Sigmoid colon (tissue), 7 donors: ENCODE results near the gene CCDC192. TPM values are rescaled to one million over a fixed set of nuclear protein-coding genes. Genes with fewer than 3 reads are reported as not detected.
A peak's percentile ranks its signal among the peaks of the same experiment; 100 is the strongest.

Experiments
- DNase-seq: peaks from one replicate; pipeline ENCODE4 v3.0.0-alpha.2; 2019
- H3K27ac ChIP-seq, 4 donors: fragments of 200-600 bp; sonication (generic); one replicate each; pipeline ENCODE4 v1.5.1; 2016 to 2019; ENCODE audit warnings: mild to moderate bottlenecking in 1 of 4
- H3K27me3 ChIP-seq, 3 donors: fragments of 200-600 bp; sonication (generic); one replicate each; pipeline ENCODE4 v1.5.1; 2019; ENCODE audit warnings: mild to moderate bottlenecking in 1 of 3
- H3K36me3 ChIP-seq, 4 donors: fragments of 200-600 bp; sonication (generic); one replicate each; pipeline ENCODE4 v1.5.1; 2016 to 2019
- H3K4me1 ChIP-seq, 4 donors: fragments of 200-600 bp; sonication (generic); one replicate each; pipeline ENCODE4 v1.5.1; 2017 to 2019
- H3K4me3 ChIP-seq, 4 donors: fragments of 200-600 bp; sonication (generic); one replicate each; pipeline ENCODE4 v1.5.1; 2017 to 2019; ENCODE audit warnings: mild to moderate bottlenecking in 2 of 4, moderate library complexity in 1 of 4
- H3K9me3 ChIP-seq, 4 donors: fragments of 200-600 bp in 3 of 4; sonication (generic) in 3 of 4; one replicate each; pipeline versions ENCODE4 v1.5.1 to v1.6.1; 2013 to 2019
- EP300 ChIP-seq, 4 donors: sonication (generic); formaldehyde crosslinking; IDR thresholded peaks; one replicate each; pipeline ENCODE4 v1.6.1; 2017; ENCODE audit warnings: antibody characterized with exemption in 4 of 4
- POLR2A ChIP-seq, 2 donors: fragments of 450-650 bp; IDR thresholded peaks; one replicate each; pipeline ENCODE4 v1.6.1; 2016; ENCODE audit warnings: antibody characterized with exemption in 2 of 2, mild to moderate bottlenecking in 2 of 2, moderate library complexity in 2 of 2
- POLR2AphosphoS5 ChIP-seq, 4 donors: sonication (generic); formaldehyde crosslinking; IDR thresholded peaks; one replicate each; pipeline ENCODE4 v1.6.1; 2017; ENCODE audit warnings: antibody characterized with exemption in 4 of 4
- WGBS, 2 donors: extraction: QIAGEN DNeasy Blood & Tissue Kit; methylation state at CpG; one replicate each; pipeline ENCODE4 v1.1.7; 2013; 5-methylcytosine and 5-hydroxymethylcytosine counted together
- intact Hi-C: fragments of 100-400 bp; cut with DNase I; formaldehyde crosslinking; loops from one replicate; pipeline ENCODE4 v1.15.1; 2023
- polyA plus RNA-seq, 3 donors: library from polyadenylated mRNA; stranded (reverse); fragments of 200-250 nt; gene quantifications; one replicate each; pipeline ENCODE4 v1.2.3, GENCODE V29; 2013
- total RNA-seq, 4 donors: library from RNA; depleted of rRNA; stranded (reverse); fragments of >200 nt; gene quantifications; one replicate each; pipeline ENCODE4 v1.1.0, GENCODE V29; 2016
- TF ChIP-seq, protein P1 (sequence below), 4 experiments: fragments of 450-650 bp in 3 of 4; fragments of 200-600 bp in 1 of 4; IDR thresholded peaks; one replicate each; pipeline ENCODE4 v1.5.1; 2016 to 2019; ENCODE audit warnings: antibody characterized with exemption in 4 of 4, mild to moderate bottlenecking in 3 of 4, moderate library complexity in 2 of 4
- donor health status: healthy with polysubstance abuse.
- donor health status: Bipolar disorder and iron deficiency.
- donor health status: healthy.

CCDC192 gene
- total and polyA plus RNA-seq, 7 donors: 0.36 to 2.4 TPM; not detected in 5

DNA sequence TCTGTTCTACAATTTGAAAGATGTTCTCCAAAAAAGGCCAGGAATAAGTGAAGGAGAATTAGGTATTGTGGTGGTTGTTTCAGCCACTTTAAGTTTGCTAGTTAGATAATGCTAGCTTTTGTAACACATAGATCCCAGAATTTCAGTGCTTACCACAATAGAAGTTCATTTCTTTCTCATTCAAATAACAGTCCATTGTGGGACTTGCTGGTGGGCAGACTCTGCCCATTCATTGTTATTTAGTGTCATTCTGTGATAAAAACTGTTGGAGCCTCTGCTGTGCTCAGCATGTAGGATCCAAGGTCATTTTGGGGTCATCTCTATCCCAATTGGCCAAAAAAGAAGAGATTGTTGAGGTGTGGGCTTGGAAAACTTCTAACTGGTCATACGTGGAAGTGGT is 106.8 kb downstream of the CCDC192 start:
- no peak for DNase-seq
- intact Hi-C loops: loop anchor here (10.0 kb wide), 1 partner anchor 145 kb away; no protein-coding TSS in a partner anchor
- no peaks in the 10 kb centered on the region for H3K9me3 ChIP-seq
- H3K4me3 ChIP-seq: no peak overlapping the region
- H3K27ac ChIP-seq: no peak overlapping the region
- TF ChIP-seq POLR2AphosphoS5 (IDR thresholded peaks at IDR 0.05): no peak
- no peak for TF ChIP-seq POLR2A (IDR thresholded peaks at IDR 0.05)
- TF ChIP-seq, protein P1, sequence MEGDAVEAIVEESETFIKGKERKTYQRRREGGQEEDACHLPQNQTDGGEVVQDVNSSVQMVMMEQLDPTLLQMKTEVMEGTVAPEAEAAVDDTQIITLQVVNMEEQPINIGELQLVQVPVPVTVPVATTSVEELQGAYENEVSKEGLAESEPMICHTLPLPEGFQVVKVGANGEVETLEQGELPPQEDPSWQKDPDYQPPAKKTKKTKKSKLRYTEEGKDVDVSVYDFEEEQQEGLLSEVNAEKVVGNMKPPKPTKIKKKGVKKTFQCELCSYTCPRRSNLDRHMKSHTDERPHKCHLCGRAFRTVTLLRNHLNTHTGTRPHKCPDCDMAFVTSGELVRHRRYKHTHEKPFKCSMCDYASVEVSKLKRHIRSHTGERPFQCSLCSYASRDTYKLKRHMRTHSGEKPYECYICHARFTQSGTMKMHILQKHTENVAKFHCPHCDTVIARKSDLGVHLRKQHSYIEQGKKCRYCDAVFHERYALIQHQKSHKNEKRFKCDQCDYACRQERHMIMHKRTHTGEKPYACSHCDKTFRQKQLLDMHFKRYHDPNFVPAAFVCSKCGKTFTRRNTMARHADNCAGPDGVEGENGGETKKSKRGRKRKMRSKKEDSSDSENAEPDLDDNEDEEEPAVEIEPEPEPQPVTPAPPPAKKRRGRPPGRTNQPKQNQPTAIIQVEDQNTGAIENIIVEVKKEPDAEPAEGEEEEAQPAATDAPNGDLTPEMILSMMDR (IDR thresholded peaks at IDR 0.05): no peak
- TF ChIP-seq EP300 (IDR thresholded peaks at IDR 0.05): no peak
- no peaks in the 10 kb centered on the region for H3K36me3 ChIP-seq
- H3K27me3 ChIP-seq: no peaks in the 10 kb centered on the region
- WGBS, 2 donors: 80 to 85% methylated on average over 1 of the region's 1 CpG
- H3K4me1 ChIP-seq: peaks cover 0 to 30% (median 20%) of the 10 kb centered on the region in 4 donors

DNA sequence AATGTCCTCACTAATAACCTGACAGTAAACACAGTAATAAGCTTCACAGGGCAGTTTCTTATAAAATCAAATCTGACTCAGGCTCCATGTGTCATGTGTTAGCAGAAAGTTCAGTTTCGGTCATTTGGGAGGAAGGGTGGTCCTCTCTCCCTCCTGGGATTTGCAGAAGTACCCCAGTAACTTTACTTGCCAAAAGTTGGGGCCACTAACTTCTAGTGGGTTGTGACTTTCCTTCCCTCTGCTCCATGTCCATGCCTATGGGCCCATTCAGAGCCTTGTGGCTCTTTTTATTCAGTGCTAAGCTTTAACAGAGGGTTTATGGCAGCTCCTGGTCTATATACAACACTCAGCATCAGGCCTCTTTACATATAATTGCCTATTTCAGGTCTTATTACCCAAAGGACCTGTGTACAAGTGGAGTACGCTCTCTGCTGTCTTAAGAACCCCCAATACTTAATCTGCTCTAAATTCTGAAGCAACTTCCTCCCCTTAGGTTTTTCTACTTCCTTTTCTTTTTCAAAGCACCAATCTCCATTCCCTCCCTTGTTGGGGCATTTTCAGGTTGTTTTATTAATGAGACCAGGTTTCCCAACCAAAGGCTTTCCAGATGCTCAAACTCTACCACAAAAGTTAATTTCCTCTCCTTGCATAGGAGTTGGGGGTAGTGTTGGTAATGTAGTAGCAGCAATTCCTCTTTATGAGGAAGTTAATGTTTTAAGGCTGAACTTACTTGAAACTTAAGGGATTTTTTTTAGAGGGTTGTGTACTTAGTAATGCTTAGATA is 107.7 kb downstream of the CCDC192 start:
- Histone ChIP-seq H3K27ac (no peak overlapping the region), H3K9me3 (no peaks in the 10 kb centered on the region), H3K4me3 (no peak overlapping the region), H3K36me3 (no peaks in the 10 kb centered on the region), H3K27me3 (no peaks in the 10 kb centered on the region), H3K4me1 (peaks cover 0 to 39% (median 28%) of the 10 kb centered on the region in 4 donors)
- WGBS, 2 donors: 86 to 94% methylated on average over 2 of the region's 2 CpGs
- no peak for DNase-seq
- intact Hi-C loops: loop anchor here (10.0 kb wide), 1 partner anchor 144 kb away; no protein-coding TSS in a partner anchor
- TF ChIP-seq POLR2AphosphoS5 (IDR thresholded peaks at IDR 0.05): no peak
- TF ChIP-seq, protein P1 (IDR thresholded peaks at IDR 0.05): no peak
- no peak for TF ChIP-seq POLR2A (IDR thresholded peaks at IDR 0.05)
- no peak for TF ChIP-seq EP300 (IDR thresholded peaks at IDR 0.05)

DNA sequence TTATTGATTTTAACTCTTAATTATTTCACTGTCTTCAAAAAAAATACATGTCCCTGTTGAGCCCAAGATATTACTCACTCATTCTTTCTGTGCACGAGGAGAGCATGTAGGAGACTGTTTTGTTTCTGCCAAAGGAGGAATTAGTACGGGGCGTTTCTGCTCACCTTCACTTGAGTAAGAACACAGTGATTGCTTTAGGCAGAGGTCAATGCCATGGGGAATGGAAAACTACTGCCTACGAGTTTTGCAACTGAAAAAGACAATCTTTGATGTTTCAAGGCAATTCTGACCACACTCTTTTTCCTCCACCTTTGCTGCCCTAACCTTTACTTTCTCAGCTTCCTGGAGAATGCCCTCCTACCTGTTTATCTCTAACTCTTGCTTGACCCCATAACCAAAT is 109.4 kb downstream of the CCDC192 start:
- TF ChIP-seq, protein P1 (IDR thresholded peaks at IDR 0.05): no peak
- TF ChIP-seq POLR2AphosphoS5 (IDR thresholded peaks at IDR 0.05): no peak
- TF ChIP-seq POLR2A (IDR thresholded peaks at IDR 0.05): no peak
- no peak for TF ChIP-seq EP300 (IDR thresholded peaks at IDR 0.05)
- DNase-seq: no peak
- Histone ChIP-seq H3K27ac (peak overlapping the region in 2 of 4 donors; percentile 76 to 78), H3K27me3 (no peaks in the 10 kb centered on the region), H3K4me3 (no peak overlapping the region), H3K36me3 (no peaks in the 10 kb centered on the region), H3K4me1 (peaks cover 0 to 45% (median 33%) of the 10 kb centered on the region in 4 donors), H3K9me3 (no peaks in the 10 kb centered on the region)
- intact Hi-C loops: loop anchor here (10.0 kb wide), 1 partner anchor 142 kb away; no protein-coding TSS in a partner anchor
- 81 to 88% methylated on average over 4 of the region's 4 CpGs for WGBS, 2 donors

DNA sequence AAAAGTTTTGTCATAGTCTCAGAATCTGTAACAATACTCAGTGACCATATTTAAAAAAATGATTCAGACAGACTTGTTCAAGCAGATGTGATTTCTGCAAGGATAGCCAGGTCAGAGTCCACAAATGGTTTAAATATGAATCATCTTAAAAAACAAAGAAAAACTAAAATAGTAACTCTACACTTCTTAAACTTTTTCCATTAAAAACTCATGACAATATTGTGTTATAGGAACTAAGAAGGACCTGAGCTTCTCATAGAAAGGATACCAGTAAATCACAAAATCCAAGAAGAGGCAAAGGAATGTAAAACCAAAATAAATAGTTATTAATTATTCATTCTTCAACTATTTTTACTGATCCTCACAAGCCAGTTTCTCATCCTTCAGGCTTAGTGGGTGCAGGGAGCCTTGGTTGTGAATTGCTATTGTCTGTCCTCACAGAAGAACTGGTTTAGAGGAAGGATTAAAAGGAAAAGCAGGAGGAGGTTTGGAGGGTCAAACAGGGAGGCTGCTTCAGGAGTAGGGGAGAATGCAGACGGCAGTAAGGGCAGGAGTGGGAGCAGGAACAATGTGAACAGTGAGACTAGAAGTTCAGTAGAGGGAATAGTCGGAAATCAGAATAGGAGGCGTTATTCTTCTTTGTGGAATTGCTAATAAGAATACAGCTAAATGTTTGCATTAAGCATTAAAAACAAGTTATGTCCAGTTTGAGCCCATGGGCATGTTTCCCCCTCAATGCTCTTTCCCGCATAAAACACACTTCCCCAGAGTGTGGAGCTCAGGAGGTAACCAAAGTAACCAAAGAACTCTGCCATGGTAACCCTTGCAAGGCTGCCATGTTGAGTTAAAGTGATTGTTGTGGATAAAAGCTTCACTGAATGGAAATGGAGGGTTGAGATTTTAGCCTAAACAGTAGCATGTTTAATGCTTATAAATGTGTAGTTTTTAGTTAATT is 110.7 kb downstream of the CCDC192 start:
- intact Hi-C loops: loop anchor here (2.0 to 10.0 kb wide), 2 partner anchors 141 to 269 kb away; partner anchors contain the start of gene SLC12A2
- 80 to 84% methylated on average over 4 of the region's 4 CpGs for WGBS, 2 donors
- TF ChIP-seq EP300 (IDR thresholded peaks at IDR 0.05) (no peak), POLR2A (IDR thresholded peaks at IDR 0.05) (no peak), POLR2AphosphoS5 (IDR thresholded peaks at IDR 0.05) (no peak)
- TF ChIP-seq, protein P1 (IDR thresholded peaks at IDR 0.05): no peak
- H3K9me3 ChIP-seq: no peaks in the 10 kb centered on the region
- H3K27me3 ChIP-seq: no peaks in the 10 kb centered on the region
- H3K27ac ChIP-seq: peak overlapping the region; percentile 59 to 78 (median 76)
- no peak overlapping the region for H3K4me3 ChIP-seq
- no peaks in the 10 kb centered on the region for H3K36me3 ChIP-seq
- H3K4me1 ChIP-seq: peaks cover 0 to 45% (median 33%) of the 10 kb centered on the region in 4 donors
- no peak for DNase-seq
